Measurements from ENCODE around the gene RNF213. TPM values are rescaled to one million over a fixed set of nuclear protein-coding genes. Genes with fewer than 3 reads are reported as not detected.

The RNF213 gene
- total and polyA plus RNA-seq, 10 of the 15 experiments (the other 5 are each of a cell fraction or from before 2014, with no cell fraction given): 18.6 to 145 (median 65.8) TPM

- no peaks in the 10 kb centered on the region for H4K20me1 ChIP-seq (ENCODE audit: control insufficient read depth, insufficient read depth)
These were observed 170.9 kb downstream of the RNF213 start for GRCh38 chr17:80431246-80432195.

GRCh38 chr17:80432350-80432955 is 171.8 kb downstream of the RNF213 start:
- Histone ChIP-seq H3K79me2 (ENCODE audit: control insufficient read depth, insufficient read depth, low read length) (no peaks in the 10 kb centered on the region), H3K9ac (ENCODE audit: control insufficient read depth, insufficient read depth, low read length) (no peak overlapping the region), H3K4me3 (no peak overlapping the region), H4K20me1 (ENCODE audit: control insufficient read depth, insufficient read depth) (no peaks in the 10 kb centered on the region), H3K27me3 (replicated peaks in 1 of 2; ENCODE audit: control insufficient read depth in 2 of 2, insufficient read depth in 2 of 2, low read length in 1 of 2) (no peaks in the 10 kb centered on the region; a peak in 1 of 4 replicates), H3K4me2 (ENCODE audit: control insufficient read depth, insufficient read depth) (no peak overlapping the region), H3K4me1 (ENCODE audit: control insufficient read depth, insufficient read depth, low read length) (no peaks in the 10 kb centered on the region), H3K9me3 (replicated peaks; ENCODE audit: control insufficient read depth, insufficient read depth, low read length) (no peaks in the 10 kb centered on the region), H3K27ac (ENCODE audit: control insufficient read depth, insufficient read depth) (no peak overlapping the region), H2AFZ (ENCODE audit: control insufficient read depth, low read depth, low read length) (no peak overlapping the region), H3K36me3 (ENCODE audit: control insufficient read depth in 2 of 2, insufficient read depth in 2 of 2, low read length in 1 of 2) (no peaks in the 10 kb centered on the region)
- DNase-seq (ENCODE audit: low read depth, low spot score) (no peak), FAIRE-seq (no peak), ATAC-seq (no peak)
- no TSS peak for BruUV-seq (replicated peaks)
- RAD21 ChIA-PET (ENCODE audit: unreplicated experiment): no interaction called here
- 26% methylated on average over 12 of the region's 15 CpGs for WGBS (ENCODE audit: insufficient coverage, insufficient replicate concordance, low lambda C conversion rate, missing lambda C conversion rate)
- in situ Hi-C loops (cut with MboI) (no loop called here), intact Hi-C loops (cut with micrococcal nuclease; ENCODE audit: unreplicated experiment) (no loop called here)
- POLR2A ChIA-PET: no interaction called here
- SMC1A ChIA-PET (ENCODE audit: uncharacterized antibody, unreplicated experiment): no interaction called here
- CTCF ChIA-PET: no interaction called here
- TF ChIP-seq POLR2AphosphoS5 (IDR thresholded peaks at IDR 0.05; ENCODE audit: low read length) (no peak), REST (IDR thresholded peaks at IDR 0.05; ENCODE audit: low read depth, low read length) (no peak), SUZ12 (IDR thresholded peaks at IDR 0.05; ENCODE audit: unreplicated experiment) (no peak), RCOR1 (conservative IDR thresholded peaks at IDR 0.05; ENCODE audit: low read depth, low read length) (no peak), NR2C1 (IDR thresholded peaks at IDR 0.05) (no peak), ZBTB40 (IDR thresholded peaks at IDR 0.05; ENCODE audit: borderline replicate concordance) (no peak), CHD2 (IDR thresholded peaks at IDR 0.05; ENCODE audit: borderline replicate concordance, low read depth, low read length) (no peak)

More at GRCh38 chr17:80431246-80432195, 170.9 kb downstream of the RNF213 start:
- WGBS (ENCODE audit: insufficient coverage, insufficient replicate concordance, low lambda C conversion rate, missing lambda C conversion rate): 52% methylated on average over 27 of the region's 29 CpGs
- H3K9me3 ChIP-seq (replicated peaks; ENCODE audit: control insufficient read depth, insufficient read depth, low read length): no peaks in the 10 kb centered on the region
- RAD21 ChIA-PET (ENCODE audit: unreplicated experiment): no interaction called here
- no peak overlapping the region for H3K9ac ChIP-seq (ENCODE audit: control insufficient read depth, insufficient read depth, low read length)
- FAIRE-seq (no peak), DNase-seq (ENCODE audit: low read depth, low spot score) (no peak), ATAC-seq (no peak)
- TF ChIP-seq IKZF1 (conservative IDR thresholded peaks at IDR 0.05): no peak
- H3K27ac ChIP-seq (ENCODE audit: control insufficient read depth, insufficient read depth): no peak overlapping the region
- H2AFZ ChIP-seq (ENCODE audit: control insufficient read depth, low read depth, low read length): no peak overlapping the region
- no peaks in the 10 kb centered on the region for H3K36me3 ChIP-seq (ENCODE audit: control insufficient read depth in 2 of 2, insufficient read depth in 2 of 2, low read length in 1 of 2)
- CTCF ChIA-PET: no interaction called here
- no peak overlapping the region for H3K4me2 ChIP-seq (ENCODE audit: control insufficient read depth, insufficient read depth)
- in situ Hi-C loops (cut with MboI): no loop called here
- peaks cover 2% of the 10 kb centered on the region for H3K4me1 ChIP-seq (ENCODE audit: control insufficient read depth, insufficient read depth, low read length)
- SMC1A ChIA-PET (ENCODE audit: uncharacterized antibody, unreplicated experiment): no interaction called here
- intact Hi-C loops (cut with micrococcal nuclease; ENCODE audit: unreplicated experiment): no loop called here
- no peak overlapping the region for H3K4me3 ChIP-seq
- POLR2A ChIA-PET: no interaction called here
- no peaks in the 10 kb centered on the region; a peak in 1 of 4 replicates for H3K27me3 ChIP-seq (replicated peaks in 1 of 2; ENCODE audit: control insufficient read depth in 2 of 2, insufficient read depth in 2 of 2, low read length in 1 of 2)
- no TSS peak for BruUV-seq (replicated peaks)
- H3K79me2 ChIP-seq (ENCODE audit: control insufficient read depth, insufficient read depth, low read length): no peaks in the 10 kb centered on the region

Measured in GM12878 (cell line).